ENCODE measurements around the gene PDE6B.

DNA sequence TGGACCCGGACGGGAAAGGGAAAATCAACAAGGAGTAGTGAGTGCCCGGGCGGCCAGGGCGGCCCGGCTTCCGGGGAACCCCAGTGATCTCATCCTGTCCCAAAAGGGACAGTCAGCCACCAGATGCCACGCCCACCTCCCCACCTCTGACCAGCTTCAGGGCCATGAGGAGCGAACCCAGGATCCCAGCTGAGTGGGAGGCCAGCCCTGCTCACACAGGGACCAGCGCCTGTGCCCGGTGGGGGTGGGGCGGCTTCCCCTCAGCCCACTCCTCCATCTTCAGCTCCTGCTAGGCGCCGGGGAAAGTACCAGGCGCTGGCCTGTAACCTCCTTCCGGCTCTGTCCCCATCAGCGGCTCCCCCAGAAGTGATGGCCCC is 55.2 kb downstream of the PDE6B start:
- TF ChIP-seq, protein P1, sequence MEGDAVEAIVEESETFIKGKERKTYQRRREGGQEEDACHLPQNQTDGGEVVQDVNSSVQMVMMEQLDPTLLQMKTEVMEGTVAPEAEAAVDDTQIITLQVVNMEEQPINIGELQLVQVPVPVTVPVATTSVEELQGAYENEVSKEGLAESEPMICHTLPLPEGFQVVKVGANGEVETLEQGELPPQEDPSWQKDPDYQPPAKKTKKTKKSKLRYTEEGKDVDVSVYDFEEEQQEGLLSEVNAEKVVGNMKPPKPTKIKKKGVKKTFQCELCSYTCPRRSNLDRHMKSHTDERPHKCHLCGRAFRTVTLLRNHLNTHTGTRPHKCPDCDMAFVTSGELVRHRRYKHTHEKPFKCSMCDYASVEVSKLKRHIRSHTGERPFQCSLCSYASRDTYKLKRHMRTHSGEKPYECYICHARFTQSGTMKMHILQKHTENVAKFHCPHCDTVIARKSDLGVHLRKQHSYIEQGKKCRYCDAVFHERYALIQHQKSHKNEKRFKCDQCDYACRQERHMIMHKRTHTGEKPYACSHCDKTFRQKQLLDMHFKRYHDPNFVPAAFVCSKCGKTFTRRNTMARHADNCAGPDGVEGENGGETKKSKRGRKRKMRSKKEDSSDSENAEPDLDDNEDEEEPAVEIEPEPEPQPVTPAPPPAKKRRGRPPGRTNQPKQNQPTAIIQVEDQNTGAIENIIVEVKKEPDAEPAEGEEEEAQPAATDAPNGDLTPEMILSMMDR (IDR thresholded peaks at IDR 0.05): no peak
- TF ChIP-seq EP300 (IDR thresholded peaks at IDR 0.05): no peak

Data from upper lobe of left lung (tissue), 4 donors.